Liver (tissue), 5 donors: Measurements from ENCODE around the gene ACSS2. TPM values are rescaled to one million over a fixed set of nuclear protein-coding genes. Genes with fewer than 3 reads are reported as not detected.

Experiments
- polyA plus RNA-seq, 2 donors: library from polyadenylated mRNA; stranded (reverse) in 1 of 2; unstranded in 1 of 2; fragments of 200-250 nt in 1 of 2; fragments of >200 nt in 1 of 2; fragmentation: Nextera tagmentation in 1 of 2; extraction: Ambion mirVana in 1 of 2; gene quantifications; one replicate each; pipeline versions ENCODE4 v1.2.1 to v1.2.3, GENCODE V29; 2013 to 2015
- total RNA-seq, 2 donors: library from RNA; depleted of rRNA; stranded (reverse); fragments of >200 nt; gene quantifications; one replicate each; pipeline ENCODE4 v1.2.3, GENCODE V29; 2014
- TF ChIP-seq, protein P1 (sequence below): fragments of 150-350 bp; IDR thresholded peaks from 2 replicates; pipeline ENCODE4 v1.5.1; 2017; ENCODE audit warnings: improper control_type of control experiment, low read depth, low read length; ENCODE audit not compliant: missing input control
- donor health status: healthy.
- donor health status: healthy.
- donor health status: healthy.

Gene ACSS2
- total and polyA plus RNA-seq, 4 donors = 29.8 to 260 (median 80.0) TPM

DNA sequence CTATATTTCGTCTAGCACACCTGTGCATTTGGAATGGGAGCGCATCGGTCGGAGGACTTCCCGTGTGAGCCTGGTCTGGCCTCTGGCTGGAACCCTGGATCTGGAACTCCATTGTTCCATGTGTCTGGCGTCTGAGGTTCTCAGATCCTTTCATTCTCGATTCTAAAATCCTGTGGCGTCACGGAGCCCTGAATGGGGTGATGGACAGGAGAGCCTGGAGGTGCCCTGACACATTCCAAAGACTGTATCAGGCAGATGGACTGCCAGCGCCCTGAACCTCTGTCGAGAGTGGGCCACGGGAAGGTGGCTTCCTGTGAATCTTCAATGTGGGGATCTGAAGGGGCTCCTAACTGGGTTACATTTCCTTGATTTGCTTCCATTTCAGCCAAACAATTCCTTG is 99.9 kb downstream of the ACSS2 start (continued):
- TF ChIP-seq, protein P1, sequence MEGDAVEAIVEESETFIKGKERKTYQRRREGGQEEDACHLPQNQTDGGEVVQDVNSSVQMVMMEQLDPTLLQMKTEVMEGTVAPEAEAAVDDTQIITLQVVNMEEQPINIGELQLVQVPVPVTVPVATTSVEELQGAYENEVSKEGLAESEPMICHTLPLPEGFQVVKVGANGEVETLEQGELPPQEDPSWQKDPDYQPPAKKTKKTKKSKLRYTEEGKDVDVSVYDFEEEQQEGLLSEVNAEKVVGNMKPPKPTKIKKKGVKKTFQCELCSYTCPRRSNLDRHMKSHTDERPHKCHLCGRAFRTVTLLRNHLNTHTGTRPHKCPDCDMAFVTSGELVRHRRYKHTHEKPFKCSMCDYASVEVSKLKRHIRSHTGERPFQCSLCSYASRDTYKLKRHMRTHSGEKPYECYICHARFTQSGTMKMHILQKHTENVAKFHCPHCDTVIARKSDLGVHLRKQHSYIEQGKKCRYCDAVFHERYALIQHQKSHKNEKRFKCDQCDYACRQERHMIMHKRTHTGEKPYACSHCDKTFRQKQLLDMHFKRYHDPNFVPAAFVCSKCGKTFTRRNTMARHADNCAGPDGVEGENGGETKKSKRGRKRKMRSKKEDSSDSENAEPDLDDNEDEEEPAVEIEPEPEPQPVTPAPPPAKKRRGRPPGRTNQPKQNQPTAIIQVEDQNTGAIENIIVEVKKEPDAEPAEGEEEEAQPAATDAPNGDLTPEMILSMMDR = no peak

Other genes starting within 250 kb of the ACSS2 start
- 1 to 10 TPM; 6.4 to 7.2 TPM for gene PIGU, start 199.5 kb upstream of the ACSS2 start, total RNA-seq
- 10 to 100 TPM in 1 of 2 donors, 1 to 10 TPM in 1; 7.2 to 10.0 TPM for gene PIGU, start 199.5 kb upstream of the ACSS2 start, polyA plus RNA-seq
- 1 to 10 TPM; 3.0 to 9.5 TPM for gene TP53INP2, start 172.3 kb upstream of the ACSS2 start, total RNA-seq
- gene TP53INP2, start 172.3 kb upstream of the ACSS2 start, polyA plus RNA-seq = 10 to 100 TPM in 1 of 2 donors, 1 to 10 TPM in 1; 4.5 to 14.5 TPM
- 1 to 10 TPM; 5.4 to 6.1 TPM for gene NCOA6, start 51.0 kb upstream of the ACSS2 start, total RNA-seq
- 10 to 100 TPM in 1 of 2 donors, 1 to 10 TPM in 1; 6.4 to 13.1 TPM for gene NCOA6, start 51.0 kb upstream of the ACSS2 start, polyA plus RNA-seq
- gene GGT7, start 3.8 kb upstream of the ACSS2 start, total RNA-seq = 1 to 10 TPM; 5.4 to 6.5 TPM
- 1 to 10 TPM; 3.7 to 8.1 TPM for gene GGT7, start 3.8 kb upstream of the ACSS2 start, polyA plus RNA-seq
- 10 to 100 TPM; 20.8 to 38.8 TPM for gene GSS, start 79.2 kb downstream of the ACSS2 start, total RNA-seq
- gene GSS, start 79.2 kb downstream of the ACSS2 start, polyA plus RNA-seq = 10 to 100 TPM; 33.2 to 37.6 TPM
- gene MYH7B, start 79.3 kb downstream of the ACSS2 start, total RNA-seq = under 1 TPM; 0.25 to 0.33 TPM
- under 1 TPM; 0.12 to 0.24 TPM for gene MYH7B, start 79.3 kb downstream of the ACSS2 start, polyA plus RNA-seq
- 10 to 100 TPM; 34.8 to 57.2 TPM for gene TRPC4AP, start 216.2 kb downstream of the ACSS2 start, total RNA-seq
- gene TRPC4AP, start 216.2 kb downstream of the ACSS2 start, polyA plus RNA-seq = 10 to 100 TPM; 26.3 to 32.8 TPM